Measurements from ENCODE around the gene CPA5.

Gene CPA5

DNA sequence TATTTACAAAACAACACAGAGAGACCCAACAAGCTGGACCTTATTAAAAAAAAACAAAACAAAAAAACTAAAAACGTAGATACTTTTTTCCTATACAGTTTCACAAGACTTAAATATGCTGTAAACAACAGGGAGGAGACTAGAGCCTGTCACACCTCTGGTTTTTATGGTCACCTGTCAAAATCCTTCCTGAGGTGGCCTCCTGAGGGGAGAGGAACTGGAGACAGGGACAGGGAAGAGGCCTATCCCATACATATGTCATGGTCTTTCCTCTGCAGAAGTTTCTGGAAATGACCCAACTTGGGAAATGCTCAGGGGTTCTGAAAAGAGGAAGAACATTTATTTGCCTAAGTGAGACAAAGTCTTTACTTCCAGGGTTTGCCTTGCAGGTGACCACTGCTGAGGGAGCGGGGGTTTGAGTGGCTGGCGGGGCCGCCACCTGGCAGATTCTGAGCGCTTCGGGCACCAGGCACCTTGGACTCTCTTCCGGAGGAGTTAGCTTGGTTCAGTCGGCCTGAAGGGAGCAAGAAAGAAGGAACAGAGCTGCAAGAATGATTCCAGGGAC is 54.0 kb downstream of the CPA5 start:
- TF ChIP-seq CTCF (IDR thresholded peaks at IDR 0.05; ENCODE audit: extremely low read depth, insufficient read depth, missing control alignments) = no peak
- no peak for DNase-seq (ENCODE audit: low spot score)
- in situ Hi-C loops (cut with MboI; ENCODE audit: low pct_unique_long_range_greater_than_20kb, low sequenced_read_pairs, unreplicated experiment) = no loop called here

DNA sequence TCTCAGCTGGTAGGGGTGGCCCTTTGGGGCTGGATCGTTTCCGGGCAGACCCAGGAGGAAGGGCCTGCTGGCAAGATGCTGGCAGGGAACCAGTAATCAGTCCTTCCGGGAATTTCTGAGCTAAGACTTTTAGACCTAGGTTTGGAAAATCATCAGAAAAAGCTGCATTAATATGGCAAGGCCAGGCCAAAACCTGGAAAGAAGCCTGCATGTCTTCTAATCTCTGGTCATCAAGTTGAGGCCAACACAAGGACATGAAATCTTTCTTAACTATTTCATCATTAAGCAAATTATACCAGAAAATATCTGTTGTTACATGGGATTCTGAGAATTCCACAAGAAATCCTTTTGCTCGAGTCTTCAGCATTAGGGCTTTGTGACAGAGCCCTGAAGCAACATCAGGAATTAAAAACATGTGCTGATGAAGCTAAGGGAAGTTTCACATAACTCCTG is 55.5 kb downstream of the CPA5 start:
- in situ Hi-C loops (cut with MboI; ENCODE audit: low pct_unique_long_range_greater_than_20kb, low sequenced_read_pairs, unreplicated experiment) = no loop called here
- no peak for TF ChIP-seq CTCF (IDR thresholded peaks at IDR 0.05; ENCODE audit: extremely low read depth, insufficient read depth, missing control alignments)
- no peak for DNase-seq (ENCODE audit: low spot score)

DNA sequence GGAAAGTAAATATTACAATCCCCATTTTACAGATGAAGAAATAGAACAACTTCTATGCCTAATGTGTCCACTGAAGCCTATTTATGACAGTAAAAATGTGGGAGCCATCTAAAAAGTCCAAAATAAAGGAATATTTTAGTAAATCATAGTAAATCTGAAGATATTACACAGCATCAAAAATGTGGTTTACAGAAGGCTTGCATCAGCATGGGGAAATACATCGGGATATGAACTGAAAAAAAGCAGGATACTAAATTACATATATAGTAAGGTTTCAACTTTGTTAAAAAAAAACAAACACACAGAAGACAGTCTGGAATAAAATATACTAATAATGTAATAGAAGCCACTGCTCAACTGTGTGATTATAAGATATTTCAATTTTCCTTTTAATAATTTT is 56.5 kb downstream of the CPA5 start:
- DNase-seq (ENCODE audit: low spot score) = no peak
- in situ Hi-C loops (cut with MboI; ENCODE audit: low pct_unique_long_range_greater_than_20kb, low sequenced_read_pairs, unreplicated experiment) = no loop called here
- TF ChIP-seq CTCF (IDR thresholded peaks at IDR 0.05; ENCODE audit: extremely low read depth, insufficient read depth, missing control alignments) = no peak

DNA sequence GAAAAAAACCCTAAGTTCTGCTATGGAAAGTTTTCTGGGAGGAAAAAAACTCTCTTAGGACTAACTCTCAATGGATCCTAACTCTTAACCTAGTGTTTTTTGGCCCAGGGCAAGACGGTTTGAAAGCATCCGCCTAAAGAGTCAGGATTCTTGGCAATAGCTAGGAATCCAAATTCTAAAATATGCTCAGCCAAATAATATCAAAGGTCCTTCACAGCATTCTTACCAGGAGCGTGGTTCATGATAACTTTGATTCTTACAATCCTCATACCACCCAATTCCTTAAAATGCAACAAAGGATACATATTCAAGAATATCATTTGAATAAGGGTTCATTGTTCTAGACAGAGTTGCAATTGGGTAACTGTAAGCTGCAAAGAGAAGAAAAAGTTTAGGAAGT is 57.0 kb downstream of the CPA5 start:
- in situ Hi-C loops (cut with MboI; ENCODE audit: low pct_unique_long_range_greater_than_20kb, low sequenced_read_pairs, unreplicated experiment) = no loop called here
- no peak for DNase-seq (ENCODE audit: low spot score)
- TF ChIP-seq CTCF (IDR thresholded peaks at IDR 0.05; ENCODE audit: extremely low read depth, insufficient read depth, missing control alignments) = no peak

- in situ Hi-C loops (cut with MboI; ENCODE audit: low pct_unique_long_range_greater_than_20kb, low sequenced_read_pairs, unreplicated experiment) = no loop called here
- no peak for DNase-seq (ENCODE audit: low spot score)
- no peak for TF ChIP-seq CTCF (IDR thresholded peaks at IDR 0.05; ENCODE audit: extremely low read depth, insufficient read depth, missing control alignments)
These were observed 60.4 kb downstream of the CPA5 start for GRCh38 chr7:130405003-130405402.

DNA sequence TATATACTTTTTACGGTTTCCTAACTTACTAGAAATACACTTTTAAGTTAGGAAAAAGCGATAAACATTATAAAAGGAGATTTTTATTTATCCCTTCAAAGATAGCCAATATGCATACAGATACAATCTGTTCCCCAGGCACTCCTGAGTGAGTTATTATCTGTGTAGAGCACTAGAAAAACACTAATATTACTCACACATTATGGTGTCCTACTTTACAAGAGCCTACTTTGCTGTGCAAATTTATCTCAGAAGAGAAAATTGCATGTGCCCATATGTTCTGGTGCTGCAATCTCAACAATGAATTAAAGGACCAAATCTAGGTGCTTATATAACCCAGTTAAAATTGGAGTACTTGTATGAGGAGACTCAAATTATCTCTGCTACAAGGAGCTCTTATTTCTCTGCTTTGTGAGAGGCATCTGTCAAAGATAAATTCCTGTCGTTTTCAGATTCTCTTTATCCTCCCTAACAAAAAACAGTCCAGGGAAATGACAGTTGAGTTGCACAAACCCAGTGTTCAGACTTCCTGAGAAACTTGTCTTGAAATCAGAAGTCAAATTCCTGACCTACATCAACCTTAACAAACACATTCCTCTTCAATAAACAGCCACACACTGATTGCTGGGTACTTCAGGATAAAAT is 64.6 kb downstream of the CPA5 start:
- DNase-seq (ENCODE audit: low spot score) = no peak
- in situ Hi-C loops (cut with MboI; ENCODE audit: low pct_unique_long_range_greater_than_20kb, low sequenced_read_pairs, unreplicated experiment) = no loop called here
- no peak for TF ChIP-seq CTCF (IDR thresholded peaks at IDR 0.05; ENCODE audit: extremely low read depth, insufficient read depth, missing control alignments)

Data from GM13977 (cell line).